Measurements from ENCODE around the gene FBXO9.

GRCh38 chr6:53058388-53059195, 6.6 kb upstream of the FBXO9 start:
- TF ChIP-seq CTCF (IDR thresholded peaks at IDR 0.05) (no peak), POLR2A (IDR thresholded peaks at IDR 0.05) (no peak)
